Uterus (tissue), 2 donors: ENCODE data around the gene EHD3.

Experiments used
- CTCF ChIP-seq, 4 experiments: fragments of 200-600 bp in 2 of 4; fragments of 450-650 bp in 2 of 4; sonication (generic) in 2 of 4; IDR thresholded peaks; one replicate each; pipeline ENCODE4 v1.5.1; 2016 to 2019; ENCODE audit warnings: antibody characterized with exemption in 4 of 4, mild to moderate bottlenecking in 2 of 4, moderate library complexity in 1 of 4
- POLR2A ChIP-seq, 2 donors: fragments of 450-650 bp; IDR thresholded peaks; one replicate each; pipeline ENCODE4 v1.6.1; 2016; ENCODE audit warnings: antibody characterized with exemption in 2 of 2, mild to moderate bottlenecking in 1 of 2, moderate library complexity in 1 of 2

GRCh38 chr2:31213601-31214443 lies 20.1 kb upstream of the EHD3 start:
- TF ChIP-seq CTCF (IDR thresholded peaks at IDR 0.05) (no peak), POLR2A (IDR thresholded peaks at IDR 0.05) (no peak)
